ENCODE data around the gene CDON.
"Not testable (repeated sequence)": the region's sequence is repeated elsewhere in the genome, so short reads cannot be mapped to it uniquely, and the experiment has no call there.

Gene CDON

GRCh38 chr11:125918140-125918840 is 144.4 kb downstream of the CDON start:
- DNase-seq = no peak

GRCh38 chr11:125916683-125917347 is 145.9 kb downstream of the CDON start:
- DNase-seq = no peak

- DNase-seq = not testable (repeated sequence)
Observed at GRCh38 chr11:125914601-125915000, 148.1 kb downstream of the CDON start.

- no peak for DNase-seq
Observed at GRCh38 chr11:125910226-125910849, 152.3 kb downstream of the CDON start.

Data from CD4-positive, alpha-beta T cell treated with Interleukin-4 for 1 hour (primary cell).